ENCODE results near the gene HOTAIR. TPM values are rescaled to one million over a fixed set of nuclear protein-coding genes. Genes with fewer than 3 reads are reported as not detected.

HOTAIR gene
- total RNA-seq, 1 experiment from 2014 or later: not detected

GRCh38 chr12:53965281-53966084, 9.3 kb downstream of the HOTAIR start:
- Histone ChIP-seq H3K4me2 (ENCODE audit: insufficient read depth, insufficient read length, low read length) (peak overlapping the region; percentile 30), H3K27ac (ENCODE audit: insufficient read length, low read depth, low read length) (no peak overlapping the region), H2AFZ (ENCODE audit: low read length) (no peak overlapping the region), H2AK5ac (ENCODE audit: insufficient read length, low read length) (no peak overlapping the region), H2BK12ac (ENCODE audit: insufficient read length, low read depth, low read length) (no peak overlapping the region), H4K91ac (ENCODE audit: insufficient read length, low read depth, low read length) (no peak overlapping the region), H4K20me1 (ENCODE audit: control insufficient read depth, insufficient read depth, insufficient read length) (no peaks in the 10 kb centered on the region), H2BK15ac (ENCODE audit: low read depth, low read length) (no peak overlapping the region), H2BK20ac (ENCODE audit: low read depth, low read length, poor library complexity, severe bottlenecking) (no peak overlapping the region), H3K4me1 (ENCODE audit: insufficient read depth, low read length) (no peaks in the 10 kb centered on the region), H3K18ac (ENCODE audit: insufficient read length, low read depth, low read length) (no peak overlapping the region), H3K79me2 (ENCODE audit: insufficient read depth, low read length) (no peaks in the 10 kb centered on the region), H3K14ac (ENCODE audit: insufficient read depth, low read length) (no peak overlapping the region), H2BK120ac (ENCODE audit: low read depth, low read length, poor library complexity, severe bottlenecking) (no peak overlapping the region), H3K79me1 (ENCODE audit: insufficient read depth, low read depth, low read length, poor library complexity, severe bottlenecking) (no peaks in the 10 kb centered on the region), H3K23me2 (ENCODE audit: insufficient read length, low read depth, low read length, poor library complexity, severe bottlenecking) (no peaks in the 10 kb centered on the region), H3K9me3 (ENCODE audit: control insufficient read depth, low read depth, low read length) (no peaks in the 10 kb centered on the region), H3K4ac (ENCODE audit: low read depth, low read length) (no peak overlapping the region), H3K23ac (ENCODE audit: insufficient read length, low read depth, low read length) (no peak overlapping the region), H3K9ac (ENCODE audit: extremely low read depth, insufficient read length, low read length) (no peak overlapping the region), H2BK5ac (ENCODE audit: insufficient read length, low read length) (no peak overlapping the region), H4K8ac (replicated peaks; ENCODE audit: insufficient read length, low read depth, low read length) (no peak overlapping the region), H3K56ac (ENCODE audit: insufficient read length, low read depth, low read length) (no peak overlapping the region), H4K5ac (ENCODE audit: insufficient read length, low read depth, low read length) (no peak overlapping the region), H3T11ph (ENCODE audit: low read length) (no peak overlapping the region), H3K27me3 (ENCODE audit: insufficient read depth, low read length) (peaks cover 95% of the 10 kb centered on the region)
- no CpG with 5 or more reads among the region's 18 CpGs for WGBS (ENCODE audit: extremely low coverage, insufficient read length, low lambda C conversion rate)
- peaks cover 100% of the 10 kb centered on the region for H3K27me3 Mint-ChIP-seq (ENCODE audit: low read depth)
- peak; percentile 91 for DNase-seq
- TF ChIP-seq CTCF (conservative IDR thresholded peaks at IDR 0.05): no peak
- H3K36me3 Mint-ChIP-seq (ENCODE audit: insufficient read depth in 1 of 3, low read depth in 3 of 3): no peaks in the 10 kb centered on the region
- peaks cover 8 to 12% of the 10 kb centered on the region in 2 experiments; a peak in 3 of 4 replicates for H3K4me1 Mint-ChIP-seq
- peak overlapping the region; percentile 27 to 30 for H3K4me3 Mint-ChIP-seq
- H3K9me3 Mint-ChIP-seq: peaks cover 2 to 16% of the 10 kb centered on the region in 2 experiments; a peak in 1 of 5 replicates
- no peak overlapping the region for H3K27ac Mint-ChIP-seq
